GOT3 (cell line): ENCODE results near the gene GRPR.
"Not testable (repeated sequence)": the region's sequence is repeated elsewhere in the genome, so short reads cannot be mapped to it uniquely, and the experiment has no call there.

ENCODE experiments used
- DNase-seq: peaks from one replicate; lab custom pipeline; 2025; ENCODE audit warnings: mixed read lengths; lab: John Stamatoyannopoulos, UW

GRPR gene

GRCh38 chrX:16137416-16138107, 14.2 kb downstream of the GRPR start:
- DNase-seq = no peak

- DNase-seq = no peak
Observed at GRCh38 chrX:16138108-16138427, 14.7 kb downstream of the GRPR start.

DNA sequence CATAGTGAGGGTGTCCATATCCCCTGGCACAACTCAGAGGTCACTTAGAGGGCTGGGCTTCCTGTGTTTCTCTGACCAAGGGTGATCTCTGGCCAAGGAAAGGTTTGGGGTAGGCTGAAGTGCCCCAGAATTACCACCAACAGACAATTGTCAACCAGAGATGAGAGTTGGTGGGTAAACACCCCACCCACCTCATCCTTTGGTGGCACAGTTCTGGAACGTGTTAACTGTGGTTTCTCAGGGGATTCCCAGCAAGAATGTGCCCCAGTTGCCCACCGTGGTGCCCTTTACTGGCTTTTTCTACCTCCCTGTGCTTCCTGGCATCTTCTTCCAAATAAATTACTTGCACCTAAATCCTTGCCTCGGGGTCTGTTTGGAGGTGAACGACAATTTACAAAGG, 17.1 kb downstream of the GRPR start:
- no peak for DNase-seq

- no peak for DNase-seq
Observed at GRCh38 chrX:16140983-16141382, 17.6 kb downstream of the GRPR start.

DNA sequence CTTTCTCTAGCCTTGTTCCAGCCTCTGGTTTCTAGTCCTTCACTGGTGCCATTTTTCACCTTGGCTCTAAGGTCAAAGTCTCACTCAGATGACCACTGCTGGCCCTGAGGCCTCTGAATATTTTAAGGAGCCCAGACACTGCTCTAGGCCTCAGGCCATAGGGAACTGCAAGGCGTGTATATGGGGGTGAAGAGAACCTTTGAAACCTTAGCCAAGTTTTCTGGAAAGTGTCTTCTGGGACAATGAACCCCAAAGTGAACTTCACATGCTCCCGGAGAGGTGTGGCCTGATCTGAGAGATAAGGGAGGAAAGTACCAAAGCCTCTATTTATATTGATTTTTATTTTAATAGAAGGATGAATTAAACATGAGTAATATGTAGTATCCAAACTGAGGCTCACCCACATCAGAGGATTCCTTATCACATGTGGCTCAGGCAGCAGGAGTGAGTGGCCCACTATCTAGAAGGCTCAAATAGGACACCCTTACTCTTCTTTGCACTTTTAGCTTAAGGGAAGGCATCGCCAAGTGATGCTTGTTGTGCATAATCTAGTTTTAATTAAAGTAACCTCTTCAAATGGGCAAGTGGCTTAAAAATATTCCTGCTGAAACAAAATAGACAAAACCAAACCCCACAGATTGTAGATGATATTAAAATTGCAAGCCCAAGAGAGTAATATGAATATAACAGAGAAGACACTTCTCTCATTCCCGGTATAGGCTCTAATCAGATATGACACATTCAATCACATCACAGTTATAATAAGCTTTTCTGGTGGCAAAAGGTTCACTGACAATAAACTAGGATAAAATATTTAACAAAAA, 18.3 kb downstream of the GRPR start:
- no peak for DNase-seq

DNA sequence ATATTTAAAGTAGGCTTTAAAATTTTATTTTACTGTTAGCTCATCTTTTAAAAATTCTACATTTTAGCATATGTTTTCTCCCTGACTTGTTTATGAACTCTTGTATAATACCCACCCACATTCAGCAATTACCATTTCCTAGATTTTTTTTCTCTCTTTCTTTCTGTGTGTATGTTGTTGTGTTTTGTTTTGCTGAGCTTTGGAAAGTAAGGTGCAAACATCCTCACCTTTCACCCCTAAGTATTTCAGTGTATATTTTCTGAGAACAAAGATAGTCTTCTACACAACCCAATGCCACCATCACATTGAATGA, 18.8 kb downstream of the GRPR start:
- DNase-seq = no peak

GRCh38 chrX:16143968-16144367, 20.6 kb downstream of the GRPR start:
- DNase-seq = no peak

DNA sequence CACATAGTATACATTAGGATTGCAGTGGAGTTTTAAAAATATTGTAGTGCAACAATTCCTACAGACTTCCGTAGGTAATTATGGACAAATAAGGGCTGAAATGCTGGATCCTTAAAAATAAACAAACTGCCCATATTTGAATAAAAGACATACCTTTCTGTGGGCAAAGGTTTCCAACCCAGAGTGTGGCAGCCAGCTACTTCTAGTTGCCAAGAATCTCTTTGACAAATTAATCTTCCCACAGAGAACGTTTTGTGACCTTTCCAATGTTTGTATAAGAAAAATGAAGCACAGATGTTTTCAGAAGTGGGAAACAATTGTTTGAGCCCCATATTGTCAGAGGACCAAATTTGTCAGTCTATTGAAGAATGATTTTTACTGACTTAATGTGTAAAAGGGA, 21.1 kb downstream of the GRPR start:
- no peak for DNase-seq

GRCh38 chrX:16145093-16145492, 21.7 kb downstream of the GRPR start:
- DNase-seq = not testable (repeated sequence)

GRCh38 chrX:16145656-16146055, 22.3 kb downstream of the GRPR start:
- no peak for DNase-seq

GRCh38 chrX:16148896-16149295, 25.5 kb downstream of the GRPR start:
- DNase-seq = no peak

GRCh38 chrX:16155581-16156096, 32.3 kb downstream of the GRPR start:
- DNase-seq = no peak

GRCh38 chrX:16156692-16157331, 33.4 kb downstream of the GRPR start:
- no peak for DNase-seq

DNA sequence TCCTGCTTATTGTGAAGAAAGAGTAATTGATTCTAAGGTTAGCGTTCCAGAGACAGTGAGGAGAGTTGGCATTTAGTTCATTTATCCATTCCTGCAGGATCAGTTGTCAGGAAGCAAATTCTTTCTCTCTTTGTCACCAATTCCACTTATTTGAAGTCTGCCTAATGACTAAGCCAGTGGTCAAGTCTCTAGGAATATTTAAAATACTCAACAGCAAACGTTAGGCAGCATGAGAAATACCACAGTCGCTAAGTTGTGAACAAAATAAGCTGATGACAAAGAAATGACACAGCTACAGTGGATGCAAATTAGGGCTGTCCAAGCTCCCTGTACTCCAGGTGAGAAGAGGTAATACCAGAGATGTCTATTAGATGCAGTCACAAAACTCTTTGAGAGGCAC, 37.4 kb downstream of the GRPR start:
- DNase-seq = no peak

DNA sequence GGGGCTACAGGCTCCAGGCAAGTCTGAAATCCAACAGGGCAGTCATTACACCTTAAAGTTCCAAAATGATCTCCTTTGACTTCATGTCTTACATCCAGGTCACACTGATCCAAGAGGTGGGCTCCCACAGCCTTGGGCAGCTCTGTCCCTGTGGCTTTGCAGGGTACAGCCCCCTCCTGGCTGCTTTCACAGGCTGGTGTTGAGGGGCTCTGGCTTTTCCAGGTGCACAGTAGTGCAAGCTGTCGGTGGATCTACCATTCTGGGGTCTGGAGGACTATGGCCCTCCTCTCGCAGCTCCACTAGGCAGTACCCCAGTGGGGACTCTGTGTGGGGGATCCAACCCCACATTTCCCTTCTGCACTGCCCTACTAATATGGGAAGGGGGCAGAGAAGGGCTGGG, 37.8 kb downstream of the GRPR start:
- not testable (repeated sequence) for DNase-seq

GRCh38 chrX:16162391-16162790, 39.0 kb downstream of the GRPR start:
- no peak for DNase-seq

DNA sequence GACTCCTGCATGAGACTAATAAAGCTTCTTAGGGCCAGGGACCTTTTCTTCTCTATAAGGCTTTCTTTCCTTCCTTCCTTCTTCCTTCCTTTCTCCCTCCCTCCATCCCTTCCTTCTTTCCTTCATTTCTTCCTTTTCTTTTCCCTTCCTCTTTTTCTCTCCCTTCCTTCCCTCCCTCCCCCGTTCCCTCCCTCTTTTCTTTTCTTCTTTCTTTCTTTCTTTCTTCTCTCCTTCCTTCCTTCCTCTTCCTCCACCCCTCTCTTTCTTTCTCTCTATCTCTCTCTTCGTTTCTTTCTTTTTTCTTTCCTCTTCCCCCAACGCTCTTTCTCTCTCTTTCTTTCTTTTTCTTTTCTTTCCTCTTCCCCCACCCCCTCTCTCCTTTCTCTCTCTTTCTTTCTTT, 41.4 kb downstream of the GRPR start:
- DNase-seq = no peak

DNA sequence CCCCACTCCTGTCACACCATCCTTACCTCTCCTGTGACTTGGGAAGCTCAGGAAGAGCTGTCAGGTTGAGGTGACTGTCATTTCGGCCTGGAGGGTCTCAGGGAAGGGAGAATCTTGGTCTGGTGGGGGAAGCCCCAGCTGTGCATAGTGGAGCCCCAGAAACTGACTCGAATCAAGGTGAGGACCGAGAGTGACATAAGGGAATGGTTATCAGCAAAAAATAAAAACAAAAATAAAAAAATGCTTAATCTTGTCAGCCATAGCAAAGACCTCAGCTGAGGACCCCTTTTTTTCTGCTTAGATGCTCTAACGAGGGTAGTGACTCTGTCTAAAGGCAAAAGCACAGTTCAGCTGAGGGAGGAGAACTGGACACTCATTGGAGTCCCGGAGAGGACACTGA, 43.8 kb downstream of the GRPR start, which contains the start of gene MAGEB17:
TSS of gene MAGEB17 (plus strand) at position 301 of the 400 bp plus-strand sequence. CDS start 2,902 bp downstream, outside the sequence.
- no peak for DNase-seq

- no peak for DNase-seq
Observed at GRCh38 chrX:16171039-16171438, 47.7 kb downstream of the GRPR start.

GRCh38 chrX:16171944-16172343, 48.6 kb downstream of the GRPR start:
- DNase-seq = no peak

DNA sequence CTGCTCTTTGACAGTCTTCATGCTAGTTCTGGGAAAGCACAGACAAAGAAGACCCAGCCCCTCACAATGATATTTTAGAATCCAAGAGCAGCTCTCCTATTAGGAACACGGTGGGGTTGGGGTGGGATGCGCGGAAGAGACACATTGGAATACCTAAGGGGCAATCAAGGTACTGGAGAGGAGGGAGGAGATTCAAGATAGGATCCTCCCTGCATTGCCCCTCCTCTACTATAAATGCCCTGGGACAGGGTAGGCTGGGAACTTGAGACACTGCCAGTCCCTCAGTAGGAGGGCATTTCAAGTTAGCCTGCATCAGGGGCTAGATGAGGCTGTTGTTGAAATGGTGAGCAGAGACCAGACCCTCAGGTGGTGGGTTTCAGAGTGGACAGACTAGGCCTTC, 49.0 kb downstream of the GRPR start:
- DNase-seq = no peak

GRCh38 chrX:16175329-16176061, 52.1 kb downstream of the GRPR start:
- DNase-seq = no peak
